WTC11 (cell line): ENCODE measurements around the gene RPP30. TPM values are rescaled to one million over a fixed set of nuclear protein-coding genes. Genes with fewer than 3 reads are reported as not detected.

Experiments
- E2F1 ChIP-seq: sonication (generic); formaldehyde crosslinking; IDR thresholded peaks from 2 replicates; pipeline ENCODE4 v1.8.0; 2022; ENCODE audit warnings: mild to moderate bottlenecking, missing genetic modification reagents
- ESRRA ChIP-seq: sonication (generic); formaldehyde crosslinking; IDR thresholded peaks from 2 replicates; pipeline ENCODE4 v1.8.1; 2022; ENCODE audit warnings: mild to moderate bottlenecking, missing genetic modification reagents, borderline replicate concordance
- FOXP4 ChIP-seq: sonication (generic); formaldehyde crosslinking; IDR thresholded peaks from 2 replicates; pipeline ENCODE4 v1.8.0; 2022; ENCODE audit warnings: mild to moderate bottlenecking, missing genetic modification reagents
- GABPB1 ChIP-seq: sonication (generic); formaldehyde crosslinking; IDR thresholded peaks from 2 replicates; pipeline ENCODE4 v1.8.1; 2023; ENCODE audit warnings: mild to moderate bottlenecking, missing genetic modification reagents
- JUN ChIP-seq: sonication (generic); formaldehyde crosslinking; IDR thresholded peaks from 2 replicates; pipeline ENCODE4 v1.8.0; 2023; ENCODE audit warnings: mild to moderate bottlenecking, missing genetic modification reagents
- PRRX2 ChIP-seq: fragments of 250-450 bp; sonication (Bioruptor Pico); IDR thresholded peaks from 2 replicates; pipeline ENCODE4 v1.8.0; 2021; ENCODE audit warnings: mild to moderate bottlenecking
- TEAD1 ChIP-seq: sonication (generic); formaldehyde crosslinking; IDR thresholded peaks from 2 replicates; pipeline ENCODE4 v1.8.0; 2022; ENCODE audit warnings: mild to moderate bottlenecking, missing genetic modification reagents
- USF1 ChIP-seq: sonication (generic); formaldehyde crosslinking; IDR thresholded peaks from 2 replicates; pipeline ENCODE4 v1.8.0; 2022; ENCODE audit warnings: mild to moderate bottlenecking, missing genetic modification reagents
- ZNF396 ChIP-seq: fragments of 250-450 bp; sonication (Bioruptor Pico); IDR thresholded peaks from 2 replicates; pipeline ENCODE4 v1.8.0; 2021; ENCODE audit warnings: mild to moderate bottlenecking, moderate library complexity, borderline replicate concordance
- total RNA-seq: library from RNA; stranded (reverse); gene quantifications from 3 replicates; pipeline ENCODE4 v1.2.3, GENCODE V29; 2021
- TF ChIP-seq, protein P1 (sequence below): sonication (generic); formaldehyde crosslinking; IDR thresholded peaks from 2 replicates; pipeline ENCODE4 v1.8.1; 2023; ENCODE audit warnings: mild to moderate bottlenecking, missing genetic modification reagents, moderate library complexity
- TF ChIP-seq, protein P2 (sequence below): sonication (generic); formaldehyde crosslinking; IDR thresholded peaks from 2 replicates; pipeline ENCODE4 v1.8.0; 2022; ENCODE audit warnings: missing genetic modification reagents
- TF ChIP-seq, protein P3 (sequence below): fragments of 250-450 bp; sonication (Bioruptor Pico); conservative IDR thresholded peaks from 2 replicates; pipeline ENCODE4 v1.9.0; 2021; ENCODE audit warnings: mild to moderate bottlenecking
- TF ChIP-seq, protein P4 (sequence below): sonication (generic); formaldehyde crosslinking; IDR thresholded peaks from 2 replicates; pipeline ENCODE4 v1.8.1; 2022; ENCODE audit warnings: missing genetic modification reagents, borderline replicate concordance

Gene RPP30
- total RNA-seq, 1 experiment from 2014 or later = 56.4 TPM

GRCh38 chr10:90871766-90872647 is at the start of gene RPP30 (continued):
- TF ChIP-seq E2F1 (CRISPR knock-in tag) (no peak), ESRRA (CRISPR knock-in tag) (no peak), GABPB1 (peak; percentile 18; the same call in 1 of the 2 replicates), TEAD1 (0 out of 2 replicates have a peak, but pooled peaks have one; percentile 53), FOXP4 (CRISPR knock-in tag) (no peak), JUN (no peak), ZNF396 (CRISPR knock-in tag) (no peak), USF1 (CRISPR knock-in tag) (peak; percentile 62), PRRX2 (CRISPR knock-in tag) (no peak)
- TF ChIP-seq, protein P1, sequence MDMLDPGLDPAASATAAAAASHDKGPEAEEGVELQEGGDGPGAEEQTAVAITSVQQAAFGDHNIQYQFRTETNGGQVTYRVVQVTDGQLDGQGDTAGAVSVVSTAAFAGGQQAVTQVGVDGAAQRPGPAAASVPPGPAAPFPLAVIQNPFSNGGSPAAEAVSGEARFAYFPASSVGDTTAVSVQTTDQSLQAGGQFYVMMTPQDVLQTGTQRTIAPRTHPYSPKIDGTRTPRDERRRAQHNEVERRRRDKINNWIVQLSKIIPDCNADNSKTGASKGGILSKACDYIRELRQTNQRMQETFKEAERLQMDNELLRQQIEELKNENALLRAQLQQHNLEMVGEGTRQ (CRISPR knock-in tag) = peak; percentile 71
- TF ChIP-seq, protein P2, sequence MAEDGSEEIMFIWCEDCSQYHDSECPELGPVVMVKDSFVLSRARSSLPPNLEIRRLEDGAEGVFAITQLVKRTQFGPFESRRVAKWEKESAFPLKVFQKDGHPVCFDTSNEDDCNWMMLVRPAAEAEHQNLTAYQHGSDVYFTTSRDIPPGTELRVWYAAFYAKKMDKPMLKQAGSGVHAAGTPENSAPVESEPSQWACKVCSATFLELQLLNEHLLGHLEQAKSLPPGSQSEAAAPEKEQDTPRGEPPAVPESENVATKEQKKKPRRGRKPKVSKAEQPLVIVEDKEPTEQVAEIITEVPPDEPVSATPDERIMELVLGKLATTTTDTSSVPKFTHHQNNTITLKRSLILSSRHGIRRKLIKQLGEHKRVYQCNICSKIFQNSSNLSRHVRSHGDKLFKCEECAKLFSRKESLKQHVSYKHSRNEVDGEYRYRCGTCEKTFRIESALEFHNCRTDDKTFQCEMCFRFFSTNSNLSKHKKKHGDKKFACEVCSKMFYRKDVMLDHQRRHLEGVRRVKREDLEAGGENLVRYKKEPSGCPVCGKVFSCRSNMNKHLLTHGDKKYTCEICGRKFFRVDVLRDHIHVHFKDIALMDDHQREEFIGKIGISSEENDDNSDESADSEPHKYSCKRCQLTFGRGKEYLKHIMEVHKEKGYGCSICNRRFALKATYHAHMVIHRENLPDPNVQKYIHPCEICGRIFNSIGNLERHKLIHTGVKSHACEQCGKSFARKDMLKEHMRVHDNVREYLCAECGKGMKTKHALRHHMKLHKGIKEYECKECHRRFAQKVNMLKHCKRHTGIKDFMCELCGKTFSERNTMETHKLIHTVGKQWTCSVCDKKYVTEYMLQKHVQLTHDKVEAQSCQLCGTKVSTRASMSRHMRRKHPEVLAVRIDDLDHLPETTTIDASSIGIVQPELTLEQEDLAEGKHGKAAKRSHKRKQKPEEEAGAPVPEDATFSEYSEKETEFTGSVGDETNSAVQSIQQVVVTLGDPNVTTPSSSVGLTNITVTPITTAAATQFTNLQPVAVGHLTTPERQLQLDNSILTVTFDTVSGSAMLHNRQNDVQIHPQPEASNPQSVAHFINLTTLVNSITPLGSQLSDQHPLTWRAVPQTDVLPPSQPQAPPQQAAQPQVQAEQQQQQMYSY (CRISPR knock-in tag) = peak; percentile 44; the same call in 1 of the 2 replicates
- TF ChIP-seq, protein P3, sequence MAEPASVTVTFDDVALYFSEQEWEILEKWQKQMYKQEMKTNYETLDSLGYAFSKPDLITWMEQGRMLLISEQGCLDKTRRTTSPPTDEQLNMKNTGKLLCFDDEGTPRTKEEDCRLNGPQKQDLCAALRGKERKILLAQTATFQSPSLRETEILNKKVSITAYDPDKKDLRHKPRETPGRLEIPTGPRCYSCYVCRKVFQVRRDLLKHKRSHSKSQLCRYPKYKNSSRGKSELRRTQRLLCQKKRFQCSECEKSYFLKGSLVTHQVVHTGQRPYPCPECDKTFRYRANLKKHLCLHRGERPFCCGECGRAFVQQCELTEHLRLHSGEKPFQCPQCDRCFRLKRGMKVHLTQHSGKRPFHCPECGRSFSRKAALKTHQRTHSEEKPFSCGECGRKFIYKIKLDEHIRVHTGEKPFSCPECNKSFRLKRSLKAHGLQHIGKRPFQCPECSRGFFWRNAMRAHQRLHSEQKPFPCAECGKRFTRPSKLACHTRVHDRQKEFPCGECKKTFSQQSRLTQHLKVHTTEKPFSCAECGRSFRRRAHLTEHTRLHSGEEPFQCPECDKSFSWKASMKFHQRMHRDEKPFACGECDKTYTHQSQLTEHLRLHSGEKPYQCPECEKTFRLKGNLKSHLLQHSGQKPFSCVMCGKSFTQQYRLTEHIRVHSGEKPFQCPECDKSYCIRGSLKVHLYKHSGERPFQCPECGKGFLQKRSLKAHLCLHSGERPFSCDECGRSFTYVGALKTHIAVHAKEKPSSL (CRISPR knock-in tag) = no peak
- TF ChIP-seq, protein P4, sequence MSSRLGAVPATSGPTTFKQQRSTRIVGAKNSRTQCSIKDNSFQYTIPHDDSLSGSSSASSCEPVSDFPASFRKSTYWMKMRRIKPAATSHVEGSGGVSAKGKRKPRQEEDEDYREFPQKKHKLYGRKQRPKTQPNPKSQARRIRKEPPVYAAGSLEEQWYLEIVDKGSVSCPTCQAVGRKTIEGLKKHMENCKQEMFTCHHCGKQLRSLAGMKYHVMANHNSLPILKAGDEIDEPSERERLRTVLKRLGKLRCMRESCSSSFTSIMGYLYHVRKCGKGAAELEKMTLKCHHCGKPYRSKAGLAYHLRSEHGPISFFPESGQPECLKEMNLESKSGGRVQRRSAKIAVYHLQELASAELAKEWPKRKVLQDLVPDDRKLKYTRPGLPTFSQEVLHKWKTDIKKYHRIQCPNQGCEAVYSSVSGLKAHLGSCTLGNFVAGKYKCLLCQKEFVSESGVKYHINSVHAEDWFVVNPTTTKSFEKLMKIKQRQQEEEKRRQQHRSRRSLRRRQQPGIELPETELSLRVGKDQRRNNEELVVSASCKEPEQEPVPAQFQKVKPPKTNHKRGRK (CRISPR knock-in tag) = no peak
